Astrocyte (in vitro differentiated cells and primary cell): ENCODE measurements around the gene ACTN4.

Source experiments
- EZH2 ChIP-seq: IDR thresholded peaks from 2 replicates; pipeline ENCODE4 v1.6.1; 2012; ENCODE audit warnings: mild to moderate bottlenecking, low read length, inconsistent platforms; ENCODE audit not compliant: insufficient read depth
- TF ChIP-seq, protein P1 (sequence below): IDR thresholded peaks from 2 replicates; pipeline ENCODE4 v1.5.1; 2011; ENCODE audit warnings: low read depth, mild to moderate bottlenecking, inconsistent platforms, low read length, moderate library complexity; ENCODE audit not compliant: insufficient read depth

DNA sequence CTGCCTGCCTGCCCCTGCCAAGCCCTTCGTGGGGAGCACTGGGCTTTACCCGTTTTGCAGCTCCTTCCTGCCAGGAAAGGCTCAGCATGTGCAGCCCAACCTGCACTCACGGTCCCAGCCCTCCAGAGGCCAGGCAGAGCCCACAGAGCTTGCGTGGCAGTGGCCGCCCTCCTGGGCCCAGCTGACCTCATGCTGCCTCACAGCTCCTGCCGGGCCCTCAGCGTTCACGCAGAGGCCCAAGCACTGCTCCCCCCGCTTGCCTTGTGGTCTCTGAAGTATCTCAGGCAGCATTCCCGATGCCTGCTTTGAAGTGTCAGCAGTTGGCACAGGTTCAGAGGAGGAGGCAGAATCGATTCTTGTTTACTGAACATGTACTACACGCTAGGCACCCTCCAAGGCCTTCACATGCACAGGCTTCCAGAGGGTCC is 64.3 kb downstream of the ACTN4 start:
- TF ChIP-seq, protein P1, sequence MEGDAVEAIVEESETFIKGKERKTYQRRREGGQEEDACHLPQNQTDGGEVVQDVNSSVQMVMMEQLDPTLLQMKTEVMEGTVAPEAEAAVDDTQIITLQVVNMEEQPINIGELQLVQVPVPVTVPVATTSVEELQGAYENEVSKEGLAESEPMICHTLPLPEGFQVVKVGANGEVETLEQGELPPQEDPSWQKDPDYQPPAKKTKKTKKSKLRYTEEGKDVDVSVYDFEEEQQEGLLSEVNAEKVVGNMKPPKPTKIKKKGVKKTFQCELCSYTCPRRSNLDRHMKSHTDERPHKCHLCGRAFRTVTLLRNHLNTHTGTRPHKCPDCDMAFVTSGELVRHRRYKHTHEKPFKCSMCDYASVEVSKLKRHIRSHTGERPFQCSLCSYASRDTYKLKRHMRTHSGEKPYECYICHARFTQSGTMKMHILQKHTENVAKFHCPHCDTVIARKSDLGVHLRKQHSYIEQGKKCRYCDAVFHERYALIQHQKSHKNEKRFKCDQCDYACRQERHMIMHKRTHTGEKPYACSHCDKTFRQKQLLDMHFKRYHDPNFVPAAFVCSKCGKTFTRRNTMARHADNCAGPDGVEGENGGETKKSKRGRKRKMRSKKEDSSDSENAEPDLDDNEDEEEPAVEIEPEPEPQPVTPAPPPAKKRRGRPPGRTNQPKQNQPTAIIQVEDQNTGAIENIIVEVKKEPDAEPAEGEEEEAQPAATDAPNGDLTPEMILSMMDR, result no peak
- no peak for TF ChIP-seq EZH2
